Prostate gland (tissue), 2 donors: Measurements from ENCODE around the gene WDR5.

ENCODE experiments used
- CTCF ChIP-seq, 4 experiments: fragments of 200-600 bp in 2 of 4; fragments of 450-650 bp in 2 of 4; sonication (generic) in 2 of 4; IDR thresholded peaks; 1 replicate in 3 of 4; 2 replicates in 1 of 4; pipeline ENCODE4 v1.5.1; 2016 to 2019; ENCODE audit warnings: antibody characterized with exemption in 4 of 4, mild to moderate bottlenecking in 2 of 4, moderate library complexity in 2 of 4
- POLR2A ChIP-seq: fragments of 450-650 bp; IDR thresholded peaks from one replicate; pipeline ENCODE4 v1.6.1; 2016; ENCODE audit warnings: antibody characterized with exemption, mild to moderate bottlenecking
- POLR2AphosphoS5 ChIP-seq: sonication (generic); formaldehyde crosslinking; IDR thresholded peaks from one replicate; pipeline ENCODE4 v1.6.1; 2017; ENCODE audit warnings: antibody characterized with exemption

GRCh38 chr9:134175808-134176598, 40.1 kb downstream of the WDR5 start:
- TF ChIP-seq CTCF (IDR thresholded peaks at IDR 0.05) = peak in 2 of 4 experiments; percentile 27 to 33
- TF ChIP-seq POLR2AphosphoS5 = no peak
- TF ChIP-seq POLR2A = no peak
